Panc1 (cell line): Measurements from ENCODE around the gene LPP. TPM values are rescaled to one million over a fixed set of nuclear protein-coding genes. Genes with fewer than 3 reads are reported as not detected.

Experiments used
- ATAC-seq: fragments of 200-7000 bp; cut with Tn5 transposase; 2 replicates; pipeline ENCODE4 v1.9.1; 2020; ENCODE audit warnings: mild to moderate bottlenecking, moderate library complexity
- BruUV-seq: library from RNA; stranded (reverse); fragments of 400-500 nt; replicated peaks from 2 replicates; lab custom pipeline; 2021; lab: Mats Ljungman, UMichigan
- CTCF ChIA-PET: fragments of 300-600 bp; sonication (Branson Sonifier 250); formaldehyde crosslinking; loops from one replicate; lab custom pipeline; 2022; ENCODE audit warnings: antibody characterized with exemption; lab: Charles Lee
- POLR2A ChIA-PET: fragments of 300-600 bp; sonication (Branson Sonifier 250); formaldehyde crosslinking; loops from one replicate; lab custom pipeline; 2022; ENCODE audit warnings: antibody characterized with exemption; lab: Charles Lee
- DNase-seq: peaks from one replicate; pipeline ENCODE4 v3.0.0-alpha.2; 2010; ENCODE audit warnings: low read depth, low spot score
- H3K27ac ChIP-seq: 2 replicates; pipeline ENCODE4 v1.5.1; 2011; ENCODE audit warnings: mild to moderate bottlenecking, low read length, inconsistent platforms
- H3K27me3 ChIP-seq: fragments of 200-500 bp; sonication (Bioruptor generic); 2 replicates; pipeline ENCODE4 v1.6.0; 2014; ENCODE audit warnings: low read length, inconsistent platforms; ENCODE audit not compliant: control insufficient read depth, insufficient read depth
- H3K36me3 ChIP-seq: fragments of 200-500 bp; sonication (Bioruptor generic); 2 replicates; pipeline ENCODE4 v1.5.1; 2014; ENCODE audit warnings: inconsistent platforms, mild to moderate bottlenecking, low read length, moderate library complexity; ENCODE audit not compliant: control insufficient read depth, insufficient read depth
- H3K4me1 ChIP-seq: 2 replicates; pipeline ENCODE4 v1.5.1; 2011; ENCODE audit warnings: inconsistent platforms, mild to moderate bottlenecking, low read length, moderate library complexity; ENCODE audit not compliant: control insufficient read depth, insufficient read depth
- H3K4me3 ChIP-seq, 2 experiments: 2 replicates each; pipeline ENCODE4 v1.5.1; 2011 to 2012; ENCODE audit warnings: low read depth in 2 of 2, low read length in 2 of 2, mild to moderate bottlenecking in 2 of 2, inconsistent platforms in 1 of 2, moderate library complexity in 1 of 2
- H3K9me3 ChIP-seq: fragments of 200-500 bp; sonication (Bioruptor generic); 2 replicates; pipeline ENCODE4 v1.5.1; 2014; ENCODE audit warnings: low read depth, mild to moderate bottlenecking, inconsistent platforms, low read length, moderate library complexity; ENCODE audit not compliant: control insufficient read depth, insufficient read depth
- POLR2AphosphoS5 ChIP-seq: IDR thresholded peaks from 2 replicates; pipeline ENCODE4 v1.6.1; 2012; ENCODE audit warnings: mild to moderate bottlenecking, low read depth, low read length, moderate library complexity
- REST ChIP-seq, 2 experiments: IDR thresholded peaks; 2 replicates each; pipeline ENCODE4 v1.6.1; 2011 to 2012; ENCODE audit warnings: low read depth in 2 of 2, control low read depth in 1 of 2, low read length in 1 of 2, mild to moderate bottlenecking in 1 of 2, moderate library complexity in 1 of 2; ENCODE audit not compliant: insufficient read depth in 1 of 2
- SIN3A ChIP-seq: IDR thresholded peaks from 2 replicates; pipeline ENCODE4 v1.6.1; 2012; ENCODE audit warnings: low read depth, mild to moderate bottlenecking, low read length, moderate library complexity, borderline replicate concordance; ENCODE audit not compliant: insufficient read depth
- TCF7L2 ChIP-seq: IDR thresholded peaks from 2 replicates; pipeline ENCODE4 v1.6.1; 2011; ENCODE audit warnings: mild to moderate bottlenecking, low read depth, low read length, inconsistent platforms
- in situ Hi-C: cut with HindIII; loops from 2 replicates; pipeline ENCODE4 v1.10.0; 2016; ENCODE audit warnings: low sequenced_read_pairs, low pct_unique_long_range_greater_than_20kb
- intact Hi-C: fragments of 100-400 bp; cut with micrococcal nuclease; formaldehyde crosslinking; loops from one replicate; pipeline ENCODE4 v1.10.0; 2022; ENCODE audit not compliant: unreplicated experiment
- total RNA-seq: library from RNA; stranded (reverse); gene quantifications from one replicate; pipeline ENCODE4 v1.2.1, GENCODE V29; 2021; ENCODE audit not compliant: unreplicated experiment
- TF ChIP-seq, protein P1 (sequence below): fragments of 450-650 bp; IDR thresholded peaks from 2 replicates; pipeline ENCODE4 v1.5.1; 2017; ENCODE audit warnings: mild to moderate bottlenecking

LPP gene
- total RNA-seq, 1 experiment from 2014 or later, result 90.0 TPM

GRCh38 chr3:188633206-188633605 is 479.2 kb downstream of the LPP start:
- Histone ChIP-seq H3K27me3 (no peaks in the 10 kb centered on the region), H3K9me3 (peaks cover 8% of the 10 kb centered on the region; the same call in 1 of the 2 replicates), H3K27ac (no peak overlapping the region), H3K4me3 (no peak overlapping the region), H3K4me1 (no peaks in the 10 kb centered on the region), H3K36me3 (no peaks in the 10 kb centered on the region)
- no peak for DNase-seq
- ChIA-PET POLR2A (no interaction called here), CTCF (no interaction called here)
- in situ Hi-C loops (no loop called here), intact Hi-C loops (no loop called here)
- no TSS peak for BruUV-seq
- ATAC-seq, result no peak
- TF ChIP-seq TCF7L2, result no peak

DNA sequence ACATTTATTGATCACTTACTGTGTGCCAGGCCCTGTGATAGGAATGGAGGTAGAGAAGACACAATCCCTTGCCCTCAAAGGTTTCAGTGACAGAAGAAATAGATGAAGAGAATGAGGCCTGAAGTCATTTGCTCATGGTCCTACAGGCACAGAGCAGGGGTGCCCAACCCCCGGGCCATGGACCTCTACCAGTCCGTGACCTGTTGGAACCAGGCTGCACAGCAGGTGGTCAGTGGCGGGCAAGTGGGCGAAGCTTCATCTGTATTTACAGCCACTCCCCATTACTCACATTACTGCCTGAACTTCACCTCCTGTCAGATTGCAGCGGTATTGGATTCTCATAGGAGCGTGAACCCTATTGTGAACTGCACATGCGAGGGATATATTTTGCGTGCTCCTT is 480.3 kb downstream of the LPP start:
- ATAC-seq, result no peak
- TF ChIP-seq, protein P1, sequence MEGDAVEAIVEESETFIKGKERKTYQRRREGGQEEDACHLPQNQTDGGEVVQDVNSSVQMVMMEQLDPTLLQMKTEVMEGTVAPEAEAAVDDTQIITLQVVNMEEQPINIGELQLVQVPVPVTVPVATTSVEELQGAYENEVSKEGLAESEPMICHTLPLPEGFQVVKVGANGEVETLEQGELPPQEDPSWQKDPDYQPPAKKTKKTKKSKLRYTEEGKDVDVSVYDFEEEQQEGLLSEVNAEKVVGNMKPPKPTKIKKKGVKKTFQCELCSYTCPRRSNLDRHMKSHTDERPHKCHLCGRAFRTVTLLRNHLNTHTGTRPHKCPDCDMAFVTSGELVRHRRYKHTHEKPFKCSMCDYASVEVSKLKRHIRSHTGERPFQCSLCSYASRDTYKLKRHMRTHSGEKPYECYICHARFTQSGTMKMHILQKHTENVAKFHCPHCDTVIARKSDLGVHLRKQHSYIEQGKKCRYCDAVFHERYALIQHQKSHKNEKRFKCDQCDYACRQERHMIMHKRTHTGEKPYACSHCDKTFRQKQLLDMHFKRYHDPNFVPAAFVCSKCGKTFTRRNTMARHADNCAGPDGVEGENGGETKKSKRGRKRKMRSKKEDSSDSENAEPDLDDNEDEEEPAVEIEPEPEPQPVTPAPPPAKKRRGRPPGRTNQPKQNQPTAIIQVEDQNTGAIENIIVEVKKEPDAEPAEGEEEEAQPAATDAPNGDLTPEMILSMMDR, result no peak
- TF ChIP-seq POLR2AphosphoS5, result no peak
- TF ChIP-seq SIN3A, result no peak
- TF ChIP-seq TCF7L2, result no peak
- no peak for TF ChIP-seq REST (IDR thresholded peaks at IDR 0.05; ENCODE audit: insufficient read depth in 1 of 2, low read depth in 2 of 2, low read length in 1 of 2)
- in situ Hi-C loops (no loop called here), intact Hi-C loops (no loop called here)
- no peak for DNase-seq
- Histone ChIP-seq H3K27me3 (no peaks in the 10 kb centered on the region), H3K4me1 (no peaks in the 10 kb centered on the region), H3K4me3 (no peak overlapping the region), H3K9me3 (peaks cover 8% of the 10 kb centered on the region; the same call in 1 of the 2 replicates), H3K27ac (no peak overlapping the region), H3K36me3 (no peaks in the 10 kb centered on the region)
- BruUV-seq, result no TSS peak
- ChIA-PET POLR2A (no interaction called here), CTCF (no interaction called here)

GRCh38 chr3:188635258-188636042 is 481.5 kb downstream of the LPP start:
- in situ Hi-C loops (no loop called here), intact Hi-C loops (no loop called here)
- DNase-seq (no peak), ATAC-seq (no peak)
- H3K36me3 ChIP-seq, result no peaks in the 10 kb centered on the region
- H3K27ac ChIP-seq, result no peak overlapping the region
- POLR2A ChIA-PET, result no interaction called here
- no peaks in the 10 kb centered on the region for H3K27me3 ChIP-seq
- no peaks in the 10 kb centered on the region for H3K4me1 ChIP-seq
- no peak overlapping the region for H3K4me3 ChIP-seq
- no TSS peak for BruUV-seq
- TF ChIP-seq POLR2AphosphoS5 (no peak), SIN3A (no peak), TCF7L2 (no peak), REST (IDR thresholded peaks at IDR 0.05; ENCODE audit: insufficient read depth in 1 of 2, low read depth in 2 of 2, low read length in 1 of 2) (no peak)
- TF ChIP-seq, protein P1, result no peak
- H3K9me3 ChIP-seq, result 0 out of 2 replicates have a peak, but pooled peaks cover 8% of the 10 kb centered on the region
- CTCF ChIA-PET, result no interaction called here
